ENCODE data around the gene SERPINA5. TPM values are rescaled to one million over a fixed set of nuclear protein-coding genes. Genes with fewer than 3 reads are reported as not detected.

The SERPINA5 gene
- total RNA-seq, 8 experiments from 2014 or later: 0.50 to 6.5 (median 1.6) TPM; not detected in 2

DNA sequence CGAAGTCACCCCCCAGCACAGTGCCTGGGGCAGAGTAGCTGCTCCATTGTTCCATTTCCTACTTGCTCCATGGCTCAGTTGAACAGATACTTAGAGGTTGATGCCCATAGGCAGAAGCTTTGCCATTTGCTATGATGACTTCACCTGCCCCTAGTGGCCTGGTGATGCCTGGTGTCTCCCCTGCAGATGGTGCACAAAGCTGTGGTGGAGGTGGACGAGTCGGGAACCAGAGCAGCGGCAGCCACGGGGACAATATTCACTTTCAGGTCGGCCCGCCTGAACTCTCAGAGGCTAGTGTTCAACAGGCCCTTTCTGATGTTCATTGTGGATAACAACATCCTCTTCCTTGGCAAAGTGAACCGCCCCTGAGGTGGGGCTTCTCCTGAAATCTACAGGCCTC is 10.6 kb downstream of the SERPINA5 start:
- 29 to 100% (median 61%) methylated on average over 1 to 2 of the region's 8 CpGs; no CpG with 5 or more reads in 4 of the 10 experiments for WGBS, 10 experiments
- Histone ChIP-seq H3K4me1 (replicated peaks in 1 of 2) (peaks cover 0 to 17% of the 10 kb centered on the region in 2 donors), H3K27ac (no peak overlapping the region), H3K4me3 (no peak overlapping the region)
- no peak for ATAC-seq (replicated peaks in 6 of 8)
- in situ Hi-C loops (cut with MboI; ENCODE audit: low pct_unique_long_range_greater_than_20kb in 2 of 9, low sequenced_read_pairs in 9 of 9, unreplicated experiment in 9 of 9): no loop called here

GRCh38 chr14:94592457-94592856 is 11.2 kb downstream of the SERPINA5 start:
- in situ Hi-C loops (cut with MboI; ENCODE audit: low pct_unique_long_range_greater_than_20kb in 2 of 9, low sequenced_read_pairs in 9 of 9, unreplicated experiment in 9 of 9): no loop called here
- H3K4me1 ChIP-seq (replicated peaks in 1 of 2): peaks cover 0 to 17% of the 10 kb centered on the region in 2 donors
- ATAC-seq (replicated peaks in 6 of 8): no peak
- H3K27ac ChIP-seq: no peak overlapping the region
- no peak overlapping the region for H3K4me3 ChIP-seq

- no peak overlapping the region for H3K4me3 ChIP-seq
- no peak overlapping the region for H3K27ac ChIP-seq
- in situ Hi-C loops (cut with MboI; ENCODE audit: low pct_unique_long_range_greater_than_20kb in 2 of 9, low sequenced_read_pairs in 9 of 9, unreplicated experiment in 9 of 9): no loop called here
- ATAC-seq (replicated peaks in 6 of 8): no peak
- H3K4me1 ChIP-seq (replicated peaks in 1 of 2): peaks cover 5 to 20% of the 10 kb centered on the region in 2 donors
- WGBS, 10 experiments: 60 to 100% methylated on average over 1 of the region's 3 CpGs; no CpG with 5 or more reads in 8 of the 10 experiments
These were observed 12.1 kb downstream of the SERPINA5 start for GRCh38 chr14:94593376-94593748.

DNA sequence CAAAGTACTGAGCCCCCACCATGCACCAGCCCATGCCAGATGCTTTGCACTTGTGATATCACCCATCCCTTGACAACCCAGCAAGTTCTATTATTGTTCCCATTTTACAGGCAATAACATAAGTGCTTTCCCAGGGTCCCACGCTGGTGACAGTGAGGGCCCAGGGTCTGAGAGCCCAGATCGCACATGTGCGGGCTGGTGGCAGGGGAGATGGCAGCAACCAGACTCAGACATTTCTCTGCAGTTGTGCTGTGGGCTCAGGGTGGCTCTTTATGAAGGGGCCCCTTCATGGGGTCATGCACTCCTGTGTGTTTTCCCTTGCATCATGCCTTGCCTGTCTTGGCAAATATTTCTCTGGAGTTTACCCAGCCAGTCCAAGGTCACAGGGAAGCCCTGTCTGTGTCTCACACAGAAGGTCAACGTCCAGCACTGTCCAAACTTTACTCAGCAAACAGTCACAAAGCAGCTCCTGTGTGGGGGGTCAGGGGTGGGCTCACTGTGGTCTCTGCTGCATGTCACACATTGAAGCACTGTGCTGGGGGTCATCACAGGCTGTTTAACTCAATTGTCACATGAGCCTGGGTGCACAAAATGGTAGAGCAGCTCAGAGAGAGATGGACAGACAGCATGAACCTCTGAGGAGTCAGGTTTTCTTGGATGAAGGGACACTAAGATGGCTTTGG is 12.7 kb downstream of the SERPINA5 start:
- 17 to 80% methylated on average over 1 to 3 of the region's 4 CpGs; no CpG with 5 or more reads in 8 of the 10 experiments for WGBS, 10 experiments
- H3K4me1 ChIP-seq (replicated peaks in 1 of 2): peaks cover 10 to 25% of the 10 kb centered on the region in 2 donors
- in situ Hi-C loops (cut with MboI; ENCODE audit: low pct_unique_long_range_greater_than_20kb in 2 of 9, low sequenced_read_pairs in 9 of 9, unreplicated experiment in 9 of 9): no loop called here
- no peak overlapping the region for H3K4me3 ChIP-seq
- H3K27ac ChIP-seq: no peak overlapping the region
- peak in 1 of 8 experiments; percentile 49 for ATAC-seq (replicated peaks in 6 of 8)

- Histone ChIP-seq H3K4me3 (no peak overlapping the region), H3K4me1 (replicated peaks in 1 of 2) (peaks cover 16 to 30% of the 10 kb centered on the region in 2 donors), H3K27ac (no peak overlapping the region)
- no peak for ATAC-seq (replicated peaks in 6 of 8)
- in situ Hi-C loops (cut with MboI; ENCODE audit: low pct_unique_long_range_greater_than_20kb in 2 of 9, low sequenced_read_pairs in 9 of 9, unreplicated experiment in 9 of 9): no loop called here
- 0 to 100% (median 96%) methylated on average over 1 to 5 of the region's 7 CpGs; no CpG with 5 or more reads in 6 of the 10 experiments for WGBS, 10 experiments
These were observed 13.2 kb downstream of the SERPINA5 start for GRCh38 chr14:94594441-94594840.

- ATAC-seq (replicated peaks in 6 of 8): no peak
- Histone ChIP-seq H3K4me3 (no peak overlapping the region), H3K27ac (no peak overlapping the region), H3K4me1 (replicated peaks in 1 of 2) (peaks cover 23 to 44% of the 10 kb centered on the region in 2 donors)
- in situ Hi-C loops (cut with MboI; ENCODE audit: low pct_unique_long_range_greater_than_20kb in 2 of 9, low sequenced_read_pairs in 9 of 9, unreplicated experiment in 9 of 9): no loop called here
- 0 to 80% (median 20%) methylated on average over 1 to 2 of the region's 2 CpGs; no CpG with 5 or more reads in 5 of the 10 experiments for WGBS, 10 experiments
These were observed 14.7 kb downstream of the SERPINA5 start for GRCh38 chr14:94595912-94596311.

DNA sequence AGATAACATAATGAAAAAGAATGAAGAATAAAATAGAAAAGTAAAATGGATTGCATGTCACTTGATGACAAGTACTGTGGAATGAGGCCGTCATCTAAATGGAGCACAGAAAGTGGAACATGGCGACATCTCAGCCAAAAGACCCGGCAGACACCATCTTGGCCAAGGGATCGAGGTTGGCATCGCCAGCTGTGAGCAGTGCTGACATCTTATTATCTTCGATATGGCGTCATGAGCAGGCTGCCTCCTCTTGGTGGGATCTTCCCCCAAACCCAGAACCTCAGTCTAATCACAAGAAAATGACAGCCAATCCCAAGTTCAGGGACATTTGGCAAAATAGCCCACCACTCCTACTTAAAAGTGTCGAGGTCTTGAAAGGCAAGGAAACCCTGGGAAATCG is 15.1 kb downstream of the SERPINA5 start:
- no peak overlapping the region for H3K27ac ChIP-seq
- in situ Hi-C loops (cut with MboI; ENCODE audit: low pct_unique_long_range_greater_than_20kb in 2 of 9, low sequenced_read_pairs in 9 of 9, unreplicated experiment in 9 of 9): no loop called here
- 40 to 100% (median 72%) methylated on average over 2 to 9 of the region's 9 CpGs; no CpG with 5 or more reads in 1 of the 10 experiments for WGBS, 10 experiments

DNA sequence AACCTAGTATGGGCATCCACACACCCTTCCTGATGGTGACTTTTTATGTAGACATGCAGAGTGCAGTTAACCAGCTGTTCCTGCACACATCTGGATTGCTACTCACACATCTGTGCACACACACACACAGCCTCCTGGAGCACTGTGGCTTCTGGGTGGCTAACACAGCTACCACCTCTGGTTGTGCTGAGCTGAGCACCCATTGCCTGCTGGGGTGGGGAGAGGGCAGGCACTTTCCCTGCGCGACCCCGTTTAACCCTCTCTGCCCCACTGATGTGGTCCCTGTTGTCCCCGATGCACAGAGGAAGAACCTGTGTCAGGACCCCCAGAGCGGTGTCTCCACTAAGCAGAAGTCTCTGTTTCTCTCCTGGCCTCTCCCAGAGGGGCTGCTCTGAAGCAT is 16.6 kb downstream of the SERPINA5 start:
- 100% methylated on average over 1 of the region's 5 CpGs; no CpG with 5 or more reads in 9 of the 10 experiments for WGBS, 10 experiments
- in situ Hi-C loops (cut with MboI; ENCODE audit: low pct_unique_long_range_greater_than_20kb in 2 of 9, low sequenced_read_pairs in 9 of 9, unreplicated experiment in 9 of 9): no loop called here
- Histone ChIP-seq H3K4me1 (replicated peaks in 1 of 2) (peaks cover 30 to 56% of the 10 kb centered on the region in 2 donors), H3K27ac (no peak overlapping the region), H3K4me3 (no peak overlapping the region)
- no peak for ATAC-seq (replicated peaks in 6 of 8)

More for the DNA sequence above, 15.1 kb downstream of the SERPINA5 start:
- ATAC-seq (replicated peaks in 6 of 8): no peak
- H3K4me3 ChIP-seq: no peak overlapping the region
- H3K4me1 ChIP-seq (replicated peaks in 1 of 2): peaks cover 23 to 47% of the 10 kb centered on the region in 2 donors

DNA sequence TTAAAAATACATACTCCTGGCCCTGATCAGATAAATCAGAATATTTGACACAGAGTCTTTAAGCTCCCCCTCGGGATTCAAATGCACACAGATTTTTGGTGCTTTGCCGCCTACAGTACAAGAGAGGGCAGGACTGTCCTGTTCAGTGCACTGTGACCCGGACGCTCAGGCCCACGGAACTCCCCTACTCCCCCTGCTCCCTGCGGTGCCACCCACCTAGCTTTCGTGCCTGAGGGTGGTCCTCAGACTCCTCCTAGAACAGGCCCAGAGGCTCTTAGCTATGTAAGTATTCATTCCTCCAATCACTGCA is 17.2 kb downstream of the SERPINA5 start:
- 20 to 94% (median 83%) methylated on average over 1 to 7 of the region's 7 CpGs; no CpG with 5 or more reads in 4 of the 10 experiments for WGBS, 10 experiments
- in situ Hi-C loops (cut with MboI; ENCODE audit: low pct_unique_long_range_greater_than_20kb in 2 of 9, low sequenced_read_pairs in 9 of 9, unreplicated experiment in 9 of 9): no loop called here
- no peak for ATAC-seq (replicated peaks in 6 of 8)
- H3K4me1 ChIP-seq (replicated peaks in 1 of 2): peaks cover 30 to 56% of the 10 kb centered on the region in 2 donors
- no peak overlapping the region for H3K27ac ChIP-seq
- no peak overlapping the region for H3K4me3 ChIP-seq

GRCh38 chr14:94598816-94599655 is 17.8 kb downstream of the SERPINA5 start:
- WGBS, 10 experiments: 17 to 72% (median 60%) methylated on average over 1 to 6 of the region's 11 CpGs; no CpG with 5 or more reads in 4 of the 10 experiments
- in situ Hi-C loops (cut with MboI; ENCODE audit: low pct_unique_long_range_greater_than_20kb in 2 of 9, low sequenced_read_pairs in 9 of 9, unreplicated experiment in 9 of 9): no loop called here
- Histone ChIP-seq H3K27ac (peak overlapping the region; percentile 71 to 72), H3K4me3 (no peak overlapping the region), H3K4me1 (replicated peaks in 1 of 2) (peaks cover 30 to 53% of the 10 kb centered on the region in 2 donors)
- peak; percentile 26 to 87 (median 78) for ATAC-seq (replicated peaks in 6 of 8)

DNA sequence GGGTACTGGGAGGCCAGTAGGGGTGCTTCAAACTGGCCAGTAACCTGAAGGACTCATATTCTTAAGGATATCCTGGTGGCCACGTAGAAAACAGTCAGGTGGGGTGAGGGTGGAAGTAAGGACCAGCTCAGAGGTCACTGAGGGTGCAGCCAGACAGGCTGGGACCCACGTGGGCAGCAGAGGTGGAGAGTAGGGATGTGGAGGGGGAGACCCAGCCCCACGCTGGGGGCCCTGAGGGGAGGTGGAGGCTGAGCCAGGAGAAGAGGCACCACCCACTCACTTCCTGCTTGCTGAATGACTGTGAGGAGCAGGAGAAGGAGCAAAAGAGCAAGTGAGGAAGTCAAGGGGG is 18.4 kb downstream of the SERPINA5 start:
- peak overlapping the region; percentile 71 to 72 for H3K27ac ChIP-seq
- peak in 2 of 8 experiments; percentile 3 to 4 for ATAC-seq (replicated peaks in 6 of 8)

DNA sequence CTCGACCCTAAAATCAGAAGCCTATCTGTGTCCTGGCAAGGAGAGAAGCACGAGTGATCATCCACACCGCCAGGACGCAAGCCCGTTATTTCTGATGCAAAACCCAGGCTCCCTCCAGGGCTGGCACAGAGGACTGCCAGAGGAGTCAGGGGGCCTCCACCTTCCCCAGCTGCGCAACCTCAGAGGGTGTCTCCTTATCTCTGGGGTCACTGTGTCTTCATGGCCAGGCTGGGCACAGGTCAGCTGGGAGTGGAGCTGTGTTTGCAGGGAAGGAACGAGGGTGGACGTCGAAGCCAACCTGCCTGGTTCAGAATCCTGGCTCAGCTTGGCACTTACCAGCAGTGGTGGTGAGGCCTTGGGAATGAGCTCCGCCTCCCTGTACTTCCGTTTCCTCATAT is 18.9 kb downstream of the SERPINA5 start:
- 53 to 100% (median 90%) methylated on average over 1 to 10 of the region's 11 CpGs; no CpG with 5 or more reads in 3 of the 10 experiments for WGBS, 10 experiments
- no peak for ATAC-seq (replicated peaks in 6 of 8)
- H3K4me3 ChIP-seq: no peak overlapping the region
- in situ Hi-C loops (cut with MboI; ENCODE audit: low pct_unique_long_range_greater_than_20kb in 2 of 9, low sequenced_read_pairs in 9 of 9, unreplicated experiment in 9 of 9): no loop called here
- H3K4me1 ChIP-seq (replicated peaks in 1 of 2): peaks cover 30 to 48% of the 10 kb centered on the region in 2 donors
- H3K27ac ChIP-seq: no peak overlapping the region

More for the DNA sequence above, 18.4 kb downstream of the SERPINA5 start:
- in situ Hi-C loops (cut with MboI; ENCODE audit: low pct_unique_long_range_greater_than_20kb in 2 of 9, low sequenced_read_pairs in 9 of 9, unreplicated experiment in 9 of 9): no loop called here
- Histone ChIP-seq H3K4me1 (replicated peaks in 1 of 2) (peaks cover 30 to 51% of the 10 kb centered on the region in 2 donors), H3K4me3 (no peak overlapping the region)
- WGBS, 10 experiments: 20 to 100% (median 80%) methylated on average over 1 of the region's 3 CpGs; no CpG with 5 or more reads in 7 of the 10 experiments

DNA sequence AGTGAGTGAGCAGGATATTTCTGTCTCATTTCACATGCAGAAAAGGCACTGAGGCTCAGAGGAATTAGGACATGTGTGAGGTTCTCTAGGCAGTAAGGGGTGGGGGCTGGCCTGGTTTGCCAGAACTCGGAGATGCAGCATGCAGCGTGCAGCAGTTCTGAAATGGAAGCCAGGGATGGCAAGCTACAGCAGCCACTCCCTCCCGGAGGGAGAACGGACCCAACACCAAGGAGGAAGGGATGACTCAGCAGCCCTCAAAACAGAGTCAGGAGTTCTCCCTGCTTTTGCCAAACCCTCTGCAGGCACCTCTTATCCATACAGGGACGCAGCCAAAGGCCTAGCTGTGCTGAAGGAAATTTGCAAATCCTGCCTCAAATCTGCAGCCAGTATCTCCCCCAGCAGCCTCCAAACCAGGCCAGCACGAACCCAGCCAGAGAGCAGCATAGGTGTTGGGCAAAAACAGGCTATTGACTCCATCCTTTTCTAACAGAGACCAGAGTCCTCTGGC is 20.7 kb downstream of the SERPINA5 start:
- in situ Hi-C loops (cut with MboI; ENCODE audit: low pct_unique_long_range_greater_than_20kb in 2 of 9, low sequenced_read_pairs in 9 of 9, unreplicated experiment in 9 of 9): no loop called here
- ATAC-seq (replicated peaks in 6 of 8): peak; percentile 31 to 87 (median 69)
- Histone ChIP-seq H3K4me1 (replicated peaks in 1 of 2) (peaks cover 30 to 39% of the 10 kb centered on the region in 2 donors), H3K4me3 (no peak overlapping the region), H3K27ac (peak overlapping the region in 1 of 2 donors; percentile 41)
- 0 to 71% (median 29%) methylated on average over 1 to 3 of the region's 6 CpGs; no CpG with 5 or more reads in 2 of the 10 experiments for WGBS, 10 experiments

Data from motor neuron (in vitro differentiated cells).